ENCODE results near the gene NOS1AP.

Gene NOS1AP

GRCh38 chr1:162218546-162218945 is 149.1 kb downstream of the NOS1AP start:
- Histone ChIP-seq H4K20me1 (ENCODE audit: insufficient read depth, low read length, poor library complexity, severe bottlenecking) (no peaks in the 10 kb centered on the region), H3K9me3 (ENCODE audit: insufficient read depth, low read depth, low read length) (no peaks in the 10 kb centered on the region), H3K4me3 (ENCODE audit: low read length, poor library complexity, severe bottlenecking) (no peak overlapping the region), H3K36me3 (ENCODE audit: insufficient read depth, low read length) (no peaks in the 10 kb centered on the region), H3F3A (ENCODE audit: low read depth) (no peaks in the 10 kb centered on the region), H3K4me2 (ENCODE audit: low read depth, low read length, poor library complexity, severe bottlenecking) (no peak overlapping the region), H3K27me3 (ENCODE audit: insufficient read depth, low read length, poor library complexity, severe bottlenecking) (no peaks in the 10 kb centered on the region), H3K9me2 (replicated peaks; ENCODE audit: low read depth, low read length) (no peaks in the 10 kb centered on the region), H3K4me1 (ENCODE audit: insufficient read depth, low read length, poor library complexity, severe bottlenecking) (peaks cover 29% of the 10 kb centered on the region), H2AFZ (ENCODE audit: low read length) (no peak overlapping the region), H3K9ac (ENCODE audit: low read depth, low read length, poor library complexity, severe bottlenecking) (no peak overlapping the region), H3K79me2 (ENCODE audit: insufficient read depth, low read length) (no peaks in the 10 kb centered on the region)
- TF ChIP-seq CTCF (conservative IDR thresholded peaks at IDR 0.05; ENCODE audit: low read length) (no peak), EZH2phosphoT487 (IDR thresholded peaks at IDR 0.05; ENCODE audit: borderline replicate concordance) (no peak)

- Histone ChIP-seq H2AFZ (ENCODE audit: low read length) (no peak overlapping the region), H3K9me3 (ENCODE audit: insufficient read depth, low read depth, low read length) (no peaks in the 10 kb centered on the region), H3K9me2 (replicated peaks; ENCODE audit: low read depth, low read length) (no peaks in the 10 kb centered on the region), H3K79me2 (ENCODE audit: insufficient read depth, low read length) (no peaks in the 10 kb centered on the region), H4K20me1 (ENCODE audit: insufficient read depth, low read length, poor library complexity, severe bottlenecking) (no peaks in the 10 kb centered on the region), H3K36me3 (ENCODE audit: insufficient read depth, low read length) (no peaks in the 10 kb centered on the region), H3K27me3 (ENCODE audit: insufficient read depth, low read length, poor library complexity, severe bottlenecking) (no peaks in the 10 kb centered on the region), H3K4me1 (ENCODE audit: insufficient read depth, low read length, poor library complexity, severe bottlenecking) (peaks cover 33% of the 10 kb centered on the region), H3K4me2 (ENCODE audit: low read depth, low read length, poor library complexity, severe bottlenecking) (no peak overlapping the region), H3F3A (ENCODE audit: low read depth) (no peaks in the 10 kb centered on the region), H3K4me3 (ENCODE audit: low read length, poor library complexity, severe bottlenecking) (no peak overlapping the region), H3K9ac (ENCODE audit: low read depth, low read length, poor library complexity, severe bottlenecking) (no peak overlapping the region)
- no peak for TF ChIP-seq CTCF (conservative IDR thresholded peaks at IDR 0.05; ENCODE audit: low read length)
- TF ChIP-seq EZH2phosphoT487 (IDR thresholded peaks at IDR 0.05; ENCODE audit: borderline replicate concordance): no peak
Observed at GRCh38 chr1:162218975-162219374, 149.5 kb downstream of the NOS1AP start.

GRCh38 chr1:162219461-162219860 is 150.0 kb downstream of the NOS1AP start:
- H3K79me2 ChIP-seq (ENCODE audit: insufficient read depth, low read length): no peaks in the 10 kb centered on the region
- peaks cover 34% of the 10 kb centered on the region for H3K4me1 ChIP-seq (ENCODE audit: insufficient read depth, low read length, poor library complexity, severe bottlenecking)
- H3K9me2 ChIP-seq (replicated peaks; ENCODE audit: low read depth, low read length): no peaks in the 10 kb centered on the region
- no peak for TF ChIP-seq EZH2phosphoT487 (IDR thresholded peaks at IDR 0.05; ENCODE audit: borderline replicate concordance)
- TF ChIP-seq CTCF (conservative IDR thresholded peaks at IDR 0.05; ENCODE audit: low read length): no peak
- H3K27me3 ChIP-seq (ENCODE audit: insufficient read depth, low read length, poor library complexity, severe bottlenecking): no peaks in the 10 kb centered on the region
- H3F3A ChIP-seq (ENCODE audit: low read depth): no peaks in the 10 kb centered on the region
- no peak overlapping the region for H2AFZ ChIP-seq (ENCODE audit: low read length)
- H3K9me3 ChIP-seq (ENCODE audit: insufficient read depth, low read depth, low read length): no peaks in the 10 kb centered on the region
- H4K20me1 ChIP-seq (ENCODE audit: insufficient read depth, low read length, poor library complexity, severe bottlenecking): no peaks in the 10 kb centered on the region
- no peak overlapping the region for H3K4me2 ChIP-seq (ENCODE audit: low read depth, low read length, poor library complexity, severe bottlenecking)
- no peak overlapping the region for H3K9ac ChIP-seq (ENCODE audit: low read depth, low read length, poor library complexity, severe bottlenecking)
- H3K36me3 ChIP-seq (ENCODE audit: insufficient read depth, low read length): no peaks in the 10 kb centered on the region
- no peak overlapping the region for H3K4me3 ChIP-seq (ENCODE audit: low read length, poor library complexity, severe bottlenecking)
